HG03139 (cell line): ENCODE measurements around the gene LRRC8B.

Experiments used
- ATAC-seq: cut with Tn5 transposase; IDR thresholded peaks from one replicate; pipeline ENCODE4 v1.9.1; 2021; ENCODE audit not compliant: unreplicated experiment

LRRC8B gene

DNA sequence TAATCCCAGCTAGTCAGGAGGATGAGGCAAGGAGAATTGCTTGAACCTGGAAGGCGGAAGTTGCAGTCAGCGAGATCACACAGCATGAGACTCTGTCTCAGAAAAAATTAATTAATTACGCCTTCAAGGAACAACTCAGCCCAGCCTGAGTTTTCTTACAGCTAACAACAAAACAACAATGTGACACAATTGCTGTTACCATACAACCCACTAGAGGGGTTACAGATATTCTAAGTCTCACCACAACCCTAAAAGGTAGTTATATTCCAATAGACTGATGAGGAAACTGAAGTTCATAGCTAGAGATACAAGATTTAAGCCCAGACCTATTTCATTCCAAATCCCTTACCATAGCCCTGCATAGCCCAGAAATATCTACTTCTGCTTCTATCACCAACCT lies 105.4 kb downstream of the LRRC8B start:
- no peak for ATAC-seq

DNA sequence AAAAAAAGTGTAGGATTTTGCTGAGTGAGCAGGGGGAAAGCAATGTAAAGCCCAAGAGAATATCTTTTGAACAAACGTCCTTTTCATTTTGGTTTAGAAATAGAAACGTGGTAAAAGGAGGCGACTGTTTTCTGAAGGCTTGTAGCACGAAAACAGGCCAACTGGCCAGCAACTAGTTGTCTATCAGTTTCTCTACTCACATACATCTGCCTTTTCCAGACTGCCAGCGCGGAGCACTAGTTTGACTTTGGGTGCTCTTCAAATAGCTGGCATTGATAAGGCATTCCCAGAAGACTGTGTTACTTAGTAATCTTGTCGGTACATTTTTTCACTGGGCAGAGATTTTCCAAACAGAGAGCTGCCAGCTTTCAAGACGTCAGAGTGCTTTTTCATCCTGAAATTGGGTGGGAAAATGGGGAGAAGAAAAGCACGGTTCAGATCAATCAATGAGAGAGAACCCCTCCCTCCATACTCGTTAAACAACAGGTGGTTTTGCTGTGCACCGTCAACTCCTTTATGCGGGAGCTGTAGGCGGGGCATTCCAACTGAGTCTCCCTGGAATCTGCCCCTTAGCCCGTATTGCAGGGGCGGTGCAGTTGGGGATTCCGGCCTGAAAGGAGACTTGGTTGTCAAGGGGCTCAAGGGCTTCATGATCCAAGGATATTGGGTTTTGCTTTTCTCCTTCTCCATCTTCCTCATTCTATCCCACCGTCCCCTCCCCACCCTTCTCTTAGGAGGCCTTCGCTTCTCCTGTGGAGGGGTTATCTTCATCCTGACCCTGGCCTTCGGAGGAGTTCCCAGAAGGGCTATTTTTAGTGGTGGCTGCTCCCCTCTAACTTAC lies 107.4 kb downstream of the LRRC8B start:
- no peak for ATAC-seq

DNA sequence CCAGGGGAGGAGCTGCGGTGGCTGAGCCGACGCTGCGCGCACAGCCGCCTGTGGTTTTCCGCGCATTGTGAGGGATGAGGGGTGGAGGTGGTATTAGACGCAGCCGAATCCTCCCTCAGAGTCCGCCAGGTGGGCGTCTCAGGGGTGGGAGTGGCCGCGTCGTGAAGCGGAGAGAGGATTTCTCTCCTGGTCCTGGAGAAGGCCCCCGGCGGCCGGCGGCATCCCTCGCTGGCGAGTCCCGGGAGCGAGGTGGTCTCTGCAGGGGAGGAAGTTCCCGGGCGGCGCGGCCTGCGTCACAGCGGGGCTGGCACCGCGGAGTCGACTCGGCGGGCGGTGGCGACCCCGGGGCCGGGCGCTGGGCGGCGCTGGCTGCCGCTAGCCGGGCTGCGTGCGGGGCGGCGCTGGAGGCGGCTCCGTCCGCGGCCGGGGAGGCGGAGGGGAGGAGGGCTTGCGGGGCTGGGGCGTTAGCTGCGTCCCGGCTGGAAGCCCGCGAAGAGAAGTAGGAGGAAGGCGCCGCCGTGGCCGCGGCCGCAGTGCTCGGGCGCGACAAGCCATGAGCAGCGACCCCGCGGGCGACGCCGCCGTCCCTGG lies 108.1 kb downstream of the LRRC8B start, which contains the start of gene LRRC8C:
Gene LRRC8C, plus strand, starts transcription at position 464 of the 591 bp plus-strand sequence. CDS start 53,354 bp downstream, outside the sequence.
- ATAC-seq, result peak; percentile 79

DNA sequence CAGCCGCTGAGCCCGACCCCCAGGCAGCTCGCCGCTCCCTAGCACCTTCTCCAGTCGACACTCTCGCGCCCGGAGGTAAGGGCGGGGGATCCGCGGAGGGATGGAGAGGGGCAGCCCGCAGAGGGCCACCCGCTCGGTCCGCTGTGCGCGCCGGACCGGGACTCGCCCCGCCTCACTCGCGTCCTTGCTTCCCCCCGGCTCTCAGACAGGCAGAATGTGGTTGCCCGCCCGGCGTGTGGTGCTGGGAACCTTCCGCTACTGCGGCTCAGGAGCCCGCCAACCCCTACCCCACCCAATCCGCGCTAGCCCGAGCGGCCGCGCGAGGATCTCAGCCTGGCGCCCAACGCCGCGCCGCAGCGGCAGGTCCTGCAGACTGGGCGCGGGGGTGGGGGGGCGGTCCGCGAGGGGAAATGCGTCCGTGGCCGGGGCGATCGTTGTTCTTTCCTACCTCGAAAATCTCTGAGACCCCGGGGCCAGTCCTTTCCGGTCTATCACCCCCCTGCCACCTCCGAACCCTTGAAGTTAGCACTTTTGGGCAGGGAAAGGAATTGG lies 108.7 kb downstream of the LRRC8B start:
- ATAC-seq, result peak; percentile 53

DNA sequence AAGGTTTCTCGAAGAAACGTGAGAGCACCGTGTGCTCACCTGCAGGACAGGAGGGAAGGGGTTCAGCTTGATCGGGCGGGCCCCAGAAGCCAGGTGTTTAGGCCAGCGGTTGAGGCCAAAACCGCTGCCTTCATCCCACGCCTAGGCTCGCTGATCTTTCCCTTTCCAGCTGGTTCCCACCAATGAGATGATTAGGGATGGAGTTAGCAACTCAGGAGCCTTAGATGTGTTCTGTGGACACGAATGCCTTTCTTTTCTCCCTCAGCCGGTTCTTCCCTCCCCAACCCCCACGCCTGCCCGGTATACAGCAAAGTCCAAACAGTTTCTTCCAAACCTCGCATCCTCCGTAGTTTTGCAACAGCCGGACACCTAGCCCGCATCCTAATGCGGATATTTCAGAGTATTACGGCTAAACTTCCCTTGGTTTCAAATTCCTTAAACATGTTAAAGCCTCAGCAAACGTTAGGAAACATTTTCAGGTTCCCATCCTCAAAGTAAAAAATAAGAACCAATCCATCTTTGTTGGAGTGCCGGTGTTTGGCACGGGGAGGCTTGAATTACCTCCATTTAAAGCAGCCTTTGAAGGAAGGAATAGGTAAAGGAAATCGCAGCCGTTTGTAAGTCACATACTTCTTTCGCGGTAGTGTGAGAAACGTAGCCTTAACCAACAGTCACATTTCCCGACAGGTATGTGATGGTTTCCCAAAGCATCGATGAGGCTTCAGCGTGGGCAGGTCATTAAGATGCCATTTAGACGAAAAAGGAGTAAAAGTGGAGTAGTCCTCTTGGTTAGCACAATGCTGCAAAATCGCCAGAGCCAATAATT lies 109.4 kb downstream of the LRRC8B start:
- no peak for ATAC-seq

DNA sequence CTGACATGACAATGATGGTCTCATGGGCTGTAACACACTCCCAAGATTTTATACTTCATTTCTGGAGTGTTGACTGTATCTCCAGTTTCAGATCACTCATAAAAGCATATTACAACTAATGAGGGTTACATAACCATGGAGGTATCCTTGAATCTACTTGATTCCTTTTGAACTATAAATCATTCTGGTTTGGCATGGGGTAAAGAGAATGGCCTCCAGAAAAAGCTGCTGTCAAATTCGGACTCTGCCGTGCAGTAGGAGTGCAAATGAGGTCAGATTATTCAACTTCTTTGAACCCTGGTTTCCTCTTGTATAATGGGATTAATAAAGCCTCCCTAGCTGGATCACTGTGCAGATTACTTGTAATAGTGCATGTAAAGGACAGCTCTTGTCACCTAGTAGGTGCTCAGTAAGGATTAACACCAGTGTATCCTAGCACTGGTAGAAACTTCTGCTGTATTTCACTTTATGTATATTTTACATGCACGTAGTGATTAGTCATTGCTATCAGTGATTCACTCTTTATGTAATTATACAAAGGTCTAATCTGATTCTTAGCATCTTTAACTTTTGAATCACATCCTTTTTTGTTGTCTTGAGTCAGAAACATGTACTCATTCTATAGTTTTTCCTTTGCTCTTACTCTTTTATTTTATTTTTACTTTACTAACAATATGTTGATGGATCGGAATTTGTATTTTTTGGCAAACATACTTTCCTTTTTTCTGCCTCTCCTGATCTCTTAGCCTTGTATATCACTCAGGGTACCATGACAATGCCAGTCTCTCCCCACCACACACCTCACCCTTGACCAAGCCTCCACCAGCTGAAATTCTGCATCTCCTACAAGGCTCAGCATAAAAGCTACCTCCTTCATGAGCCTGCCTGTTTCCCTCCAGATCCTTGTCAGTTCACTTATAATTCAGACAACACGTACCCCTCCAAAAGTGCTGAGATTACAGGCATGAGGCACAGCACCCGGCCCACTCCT lies 111.5 kb downstream of the LRRC8B start:
- ATAC-seq, result no peak

DNA sequence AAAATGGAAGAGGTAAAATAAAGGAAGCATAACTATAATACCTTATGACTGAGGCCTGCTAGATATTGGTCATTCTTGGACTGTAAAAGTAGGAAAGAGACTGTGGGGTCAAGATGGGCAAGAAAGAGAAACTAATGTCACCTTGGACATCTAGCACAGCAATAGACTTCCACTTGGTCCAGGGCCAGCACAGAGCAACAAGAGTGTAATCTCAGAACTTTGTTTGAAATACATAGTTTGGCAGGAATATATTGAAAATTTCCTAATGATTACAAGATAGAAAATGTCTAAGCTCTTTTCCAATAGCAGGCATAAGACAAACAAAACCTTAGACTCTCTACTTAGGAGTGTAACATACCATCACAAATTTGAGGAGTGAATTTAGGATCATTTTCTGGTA lies 112.9 kb downstream of the LRRC8B start:
- ATAC-seq, result no peak

DNA sequence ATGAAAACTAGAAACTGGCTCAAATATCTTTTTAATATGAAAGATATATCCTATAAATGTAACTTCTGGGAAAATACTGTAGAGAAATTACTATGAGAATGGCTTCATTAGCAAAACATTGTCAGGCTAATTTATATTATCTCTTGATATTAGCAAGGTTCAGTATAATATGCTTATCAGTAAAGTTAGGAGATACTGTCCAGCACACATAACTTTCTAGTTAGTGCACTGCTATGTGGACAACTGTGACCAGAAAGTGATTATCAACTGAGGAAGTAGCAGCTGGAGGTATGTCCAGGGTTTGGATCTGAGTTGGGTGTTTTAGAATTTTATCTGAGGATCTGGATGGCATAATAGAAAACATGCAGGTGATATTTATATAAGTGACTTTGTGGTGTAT lies 115.8 kb downstream of the LRRC8B start:
- no peak for ATAC-seq

DNA sequence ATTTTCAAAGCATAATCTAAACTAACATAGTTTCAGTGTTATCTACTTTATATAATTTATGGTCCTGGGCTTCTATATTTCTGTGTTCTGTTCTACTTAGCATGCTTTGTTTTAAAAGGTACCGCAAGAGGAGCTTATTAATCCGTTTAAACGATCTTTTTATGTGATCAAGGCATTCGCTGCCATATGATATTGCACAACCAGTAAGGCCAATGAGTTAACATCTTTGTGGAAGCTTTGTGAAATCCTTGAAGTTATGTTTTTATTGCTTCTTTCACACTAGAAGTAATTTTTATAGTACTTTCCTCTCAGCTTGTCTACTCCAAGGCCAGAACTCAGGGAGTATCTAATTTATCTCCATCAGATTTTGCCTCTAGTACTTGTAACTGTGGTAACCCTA lies 117.2 kb downstream of the LRRC8B start:
- ATAC-seq, result no peak

DNA sequence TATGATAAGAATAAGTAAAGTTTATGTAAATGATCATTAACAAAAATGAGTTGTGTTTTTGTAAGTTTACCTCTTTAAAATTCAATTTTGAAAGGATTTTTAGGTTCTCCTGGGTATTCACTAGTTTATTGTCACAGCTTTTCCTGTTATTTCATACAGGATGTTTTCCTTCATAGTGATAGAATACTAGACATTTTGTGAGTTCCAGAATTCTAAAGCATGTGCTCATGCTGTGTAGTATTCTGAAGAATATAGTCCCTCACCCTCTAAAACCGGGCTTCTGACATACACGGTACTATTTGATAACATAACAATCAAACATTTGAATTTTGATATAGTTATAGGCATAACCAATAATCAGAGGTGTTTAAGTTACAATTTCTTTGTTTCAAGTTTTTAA lies 118.9 kb downstream of the LRRC8B start:
- ATAC-seq, result no peak

DNA sequence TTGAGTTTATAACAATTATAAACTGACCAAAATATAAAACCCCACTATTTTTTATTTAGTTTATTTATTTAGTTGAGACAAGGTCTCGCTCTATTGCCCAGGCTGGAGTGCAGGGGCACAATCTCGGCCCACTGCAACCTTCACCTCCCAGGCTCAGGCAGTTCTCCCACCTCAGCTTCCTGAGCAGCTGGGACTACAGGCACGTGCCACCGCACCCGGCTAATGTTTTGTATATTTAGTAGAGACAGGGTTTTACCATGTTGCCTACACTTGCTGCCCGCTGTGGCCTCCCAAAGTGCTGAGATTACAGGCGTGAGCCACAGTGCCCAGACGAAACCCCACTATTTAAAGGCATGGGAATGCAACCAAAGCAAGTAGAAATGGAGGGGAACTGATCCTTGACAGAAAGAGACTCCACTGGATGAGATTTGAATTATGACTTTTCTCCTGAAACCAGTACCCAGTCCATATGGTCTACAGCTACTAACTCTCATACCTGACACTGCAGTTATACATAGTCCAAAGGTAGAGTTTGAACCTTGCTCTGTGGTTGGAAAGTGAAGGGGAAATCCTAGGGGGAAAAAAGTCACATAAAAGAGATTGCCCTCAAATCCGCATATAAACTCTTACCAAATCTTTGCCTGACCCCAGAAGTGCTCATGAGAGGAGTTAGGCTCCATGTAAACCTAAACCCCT lies 119.6 kb downstream of the LRRC8B start:
- no peak for ATAC-seq

DNA sequence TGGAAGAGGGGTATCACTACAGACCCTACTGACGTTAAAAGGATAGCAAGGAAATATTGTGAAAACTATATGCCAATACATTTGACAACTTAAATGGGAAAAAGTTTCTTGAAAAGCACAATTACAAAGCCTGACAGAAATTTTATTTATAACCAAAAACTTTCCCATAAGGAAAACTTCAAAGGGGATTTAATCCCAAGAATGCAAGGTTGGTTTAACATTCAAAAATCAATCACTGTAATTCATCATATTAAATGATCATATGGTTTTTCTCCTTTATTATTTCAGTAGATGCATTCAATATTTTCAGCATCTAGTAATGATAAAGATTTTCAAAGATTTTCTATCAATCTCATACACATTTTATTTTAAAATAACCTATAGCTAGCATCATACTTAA lies 121.6 kb downstream of the LRRC8B start:
- no peak for ATAC-seq
